Body of pancreas (tissue), 4 donors: ENCODE measurements around the gene ARID3A.

ENCODE experiments used
- CTCF ChIP-seq, 7 experiments: fragments of 450-650 bp in 4 of 7; fragments of 200-600 bp in 3 of 7; sonication (generic) in 3 of 7; IDR thresholded peaks; one replicate each; pipeline ENCODE4 v1.5.1; 2016 to 2019; ENCODE audit warnings: antibody characterized with exemption in 7 of 7
- POLR2A ChIP-seq, 3 donors: fragments of 450-650 bp; IDR thresholded peaks; one replicate each; pipeline ENCODE4 v1.6.1; 2016; ENCODE audit warnings: antibody characterized with exemption in 3 of 3, mild to moderate bottlenecking in 2 of 3

- TF ChIP-seq POLR2A (IDR thresholded peaks at IDR 0.05) (no peak), CTCF (IDR thresholded peaks at IDR 0.05) (no peak)
Measured at GRCh38 chr19:938233-938923, 12.5 kb downstream of the ARID3A start.
